ENCODE measurements around the gene MYRIP.
"Not testable (repeated sequence)": the region's sequence is repeated elsewhere in the genome, so short reads cannot be mapped to it uniquely, and the experiment has no call there.

MYRIP gene

DNA sequence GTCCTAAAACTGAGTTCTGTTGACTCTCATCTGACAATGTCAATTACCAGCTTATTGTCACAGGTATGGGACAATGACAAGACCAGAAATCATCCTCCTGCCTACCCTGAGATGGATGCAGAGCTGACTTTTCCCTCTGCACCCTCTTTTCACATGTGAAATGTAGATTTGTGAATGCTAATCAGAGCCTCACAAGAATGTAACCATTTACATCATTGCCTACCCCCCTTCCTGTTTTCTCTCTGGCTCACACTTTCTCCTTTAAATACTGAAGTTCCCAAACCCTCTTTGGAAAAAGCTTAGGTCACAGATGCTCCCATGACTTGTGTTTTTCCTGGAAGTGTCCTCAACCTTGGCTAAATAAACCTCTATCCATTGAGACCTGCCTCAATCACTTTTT is 228.2 kb downstream of the MYRIP start:
- DNase-seq (ENCODE audit: low read depth in 2 of 2): no peak

DNA sequence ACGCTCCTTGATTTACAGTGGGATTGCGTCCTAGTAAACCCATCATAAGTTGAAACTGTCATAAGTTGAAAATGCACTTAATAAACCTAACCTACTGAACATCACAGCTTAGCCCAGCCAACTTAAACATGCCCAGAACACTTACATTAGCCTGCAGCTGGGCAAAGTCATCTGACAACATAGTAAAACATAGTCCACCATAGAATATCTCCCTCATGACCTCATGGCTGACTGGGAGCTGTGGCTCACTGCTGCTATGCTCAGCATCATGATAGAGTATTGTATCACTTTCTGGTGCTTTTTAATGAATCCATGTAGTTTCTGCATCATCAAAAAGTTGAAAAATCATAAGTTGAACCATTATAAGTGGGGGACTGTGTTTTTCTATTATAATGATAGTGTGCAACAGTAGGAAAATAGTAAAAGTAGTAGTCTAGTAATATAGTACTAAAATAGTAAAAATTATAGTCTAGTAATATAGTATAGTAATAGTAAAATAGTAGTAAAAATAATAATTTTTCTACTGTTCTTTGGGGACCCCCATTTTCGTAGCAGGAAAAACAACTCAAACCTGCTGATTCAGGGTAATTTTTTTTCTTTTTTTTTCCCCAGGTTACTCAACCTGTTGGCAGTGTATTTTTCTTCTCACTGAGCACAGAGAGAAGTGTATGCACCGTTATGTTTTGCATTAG is 233.5 kb downstream of the MYRIP start:
- DNase-seq (ENCODE audit: low read depth in 2 of 2): no peak

DNA sequence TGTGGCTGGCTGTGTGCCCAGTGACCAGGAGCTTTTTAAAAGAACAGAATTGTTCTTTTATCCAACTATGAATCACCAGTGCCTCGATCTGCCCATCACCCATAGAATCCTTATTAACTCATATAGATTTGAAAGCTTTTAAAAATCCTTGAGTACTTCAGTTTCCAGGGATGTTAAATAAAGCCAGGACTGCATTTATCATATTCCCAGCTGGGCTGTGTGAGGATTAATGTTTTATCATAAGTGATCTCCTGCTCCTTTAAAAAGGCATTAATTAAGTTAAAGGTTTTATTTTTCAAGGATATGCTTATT is 234.0 kb downstream of the MYRIP start:
- no peak for DNase-seq (ENCODE audit: low read depth in 2 of 2)

DNA sequence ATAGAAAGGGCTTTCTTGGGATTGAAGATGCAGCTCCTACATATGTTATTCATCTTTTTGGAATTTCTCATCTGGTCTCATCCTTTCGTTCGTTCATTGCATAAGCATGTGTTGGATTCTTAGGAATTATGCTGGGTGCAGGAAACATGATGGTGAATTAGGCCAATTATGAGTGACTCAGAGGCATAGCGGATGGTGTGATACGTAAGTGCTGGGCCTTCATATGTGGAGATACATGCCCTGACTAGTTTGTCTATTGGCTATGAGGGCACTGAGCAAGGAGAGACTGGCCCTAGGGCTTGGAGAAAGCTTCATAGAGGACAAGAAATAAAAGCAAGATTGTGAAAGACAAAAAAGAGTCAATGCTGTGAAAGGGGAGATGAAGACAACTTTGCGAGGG is 235.1 kb downstream of the MYRIP start:
- DNase-seq (ENCODE audit: low read depth in 2 of 2): no peak

DNA sequence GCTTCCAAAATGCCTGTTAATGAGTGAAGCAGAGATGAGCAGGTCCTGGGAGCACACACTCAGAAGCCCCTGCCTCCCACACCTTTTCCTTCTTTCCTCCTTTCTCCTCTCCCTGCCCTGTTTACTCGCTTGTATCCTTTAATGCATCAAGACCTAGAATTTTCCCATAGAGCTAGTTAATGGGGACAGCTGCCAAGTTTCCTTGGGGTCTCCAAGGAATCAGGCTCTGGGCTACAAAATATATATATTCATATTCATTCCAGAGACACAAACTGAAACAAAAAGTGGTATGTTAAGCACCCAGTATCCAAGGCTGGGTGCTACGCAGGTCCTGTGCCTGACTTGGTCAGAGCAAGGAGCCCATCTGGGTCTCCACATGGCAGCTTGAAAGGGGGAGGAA is 235.6 kb downstream of the MYRIP start:
- no peak for DNase-seq (ENCODE audit: low read depth in 2 of 2)

DNA sequence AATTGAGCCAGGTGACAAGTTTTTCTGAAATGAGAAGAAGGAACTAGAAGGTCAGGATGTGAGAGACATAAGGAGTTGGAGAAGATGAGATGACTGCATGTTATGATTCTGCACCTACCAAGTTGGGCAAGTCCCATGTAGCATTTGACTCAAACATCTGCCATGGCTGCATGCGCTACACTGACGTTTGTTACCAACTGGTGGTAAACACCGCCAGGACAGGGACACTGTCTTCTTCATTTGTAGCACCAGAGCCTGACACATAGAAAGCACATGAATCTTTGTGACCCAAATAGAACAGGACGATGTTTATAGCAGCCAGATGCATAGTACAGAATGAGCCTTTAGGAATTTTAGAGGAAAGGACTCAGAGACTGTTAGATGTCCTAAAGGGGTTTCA is 236.7 kb downstream of the MYRIP start:
- DNase-seq (ENCODE audit: low read depth in 2 of 2): no peak

DNA sequence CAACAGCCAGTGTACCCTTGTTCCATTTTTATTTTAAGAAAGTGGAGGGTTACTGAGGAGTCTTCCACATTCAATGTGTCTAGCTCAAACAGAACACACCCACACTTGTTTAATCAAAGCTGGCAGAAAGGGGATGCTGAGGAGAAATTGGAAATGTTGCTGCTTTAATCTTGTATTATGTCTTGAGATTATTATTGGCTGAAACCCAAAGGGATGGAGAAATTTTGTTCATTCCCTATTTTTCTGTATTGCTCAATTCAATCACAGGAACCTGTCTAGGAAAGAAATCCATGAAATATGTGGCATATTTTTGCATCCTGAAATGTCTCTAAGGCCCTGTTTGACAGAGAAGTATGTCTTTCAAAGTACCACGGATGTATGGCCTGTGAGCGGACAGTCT is 238.0 kb downstream of the MYRIP start:
- no peak for DNase-seq (ENCODE audit: low read depth in 2 of 2)

DNA sequence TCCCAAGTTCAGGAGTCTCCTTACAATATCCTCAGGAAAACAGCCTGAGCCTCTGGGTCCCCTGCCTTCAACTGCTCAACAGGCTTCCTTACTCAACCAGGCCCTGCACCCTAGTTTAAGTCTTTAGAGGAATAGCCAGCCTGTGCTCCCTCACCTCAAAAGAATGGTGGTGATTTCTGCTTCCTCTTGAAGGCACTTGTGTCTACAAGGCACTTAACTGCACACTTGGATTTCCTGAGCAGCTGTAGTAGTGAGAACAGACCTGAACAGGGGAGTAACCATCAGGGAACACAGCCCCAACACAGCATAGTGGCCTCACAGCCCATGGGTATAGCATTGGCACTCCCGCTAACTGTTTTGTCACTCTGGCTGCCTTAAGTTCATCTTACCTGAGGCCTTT is 244.3 kb downstream of the MYRIP start:
- no peak for DNase-seq (ENCODE audit: low read depth in 2 of 2)

DNA sequence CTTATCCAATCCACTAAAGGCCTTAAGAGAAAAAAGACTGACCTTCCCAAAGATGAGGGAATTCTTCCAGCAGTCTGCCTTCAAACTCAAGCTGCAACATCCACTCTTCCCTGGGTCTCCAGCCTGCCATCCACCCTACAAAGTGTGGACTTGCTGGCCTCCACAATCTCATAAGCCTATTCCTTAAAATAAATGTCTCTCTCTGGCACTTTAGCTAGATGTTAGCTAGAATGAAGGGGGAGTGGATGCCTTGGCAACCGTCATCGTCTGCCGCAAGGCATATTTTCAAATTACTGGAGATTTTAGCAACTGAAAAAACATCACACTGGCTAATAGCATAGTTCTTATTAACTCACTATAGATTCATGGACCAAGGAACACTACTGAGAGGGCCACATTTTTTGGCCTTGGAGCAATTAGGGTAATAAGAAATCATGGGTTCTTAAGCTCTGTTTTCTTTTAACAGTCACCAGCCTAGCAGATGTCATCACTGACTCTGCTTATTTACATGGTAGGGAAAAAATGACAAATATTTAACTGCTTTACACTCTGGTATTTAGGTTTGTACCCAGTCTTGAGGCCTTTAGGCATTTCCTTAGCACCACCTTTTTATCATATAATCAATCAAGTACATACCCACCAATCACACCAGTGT is 245.3 kb downstream of the MYRIP start:
- DNase-seq (ENCODE audit: low read depth in 2 of 2): no peak

DNA sequence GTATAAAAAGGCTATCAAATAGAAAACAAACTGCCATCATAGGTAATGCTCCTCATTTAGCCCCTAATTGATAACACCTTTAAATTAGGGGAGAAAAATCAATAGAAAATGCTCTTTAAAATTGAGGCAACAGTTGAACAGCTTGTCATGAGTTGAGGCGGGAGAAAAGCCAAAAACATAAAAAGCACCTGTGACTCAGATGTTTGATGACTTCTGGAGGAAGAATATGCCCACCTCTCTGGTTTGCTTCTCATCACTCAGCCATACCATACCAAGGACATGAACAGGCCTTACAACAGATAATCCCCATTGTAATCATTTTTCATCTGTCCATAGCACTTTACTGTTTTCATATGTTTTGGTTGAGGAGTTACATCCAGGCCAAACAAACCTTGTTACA is 246.0 kb downstream of the MYRIP start:
- no peak for DNase-seq (ENCODE audit: low read depth in 2 of 2)

DNA sequence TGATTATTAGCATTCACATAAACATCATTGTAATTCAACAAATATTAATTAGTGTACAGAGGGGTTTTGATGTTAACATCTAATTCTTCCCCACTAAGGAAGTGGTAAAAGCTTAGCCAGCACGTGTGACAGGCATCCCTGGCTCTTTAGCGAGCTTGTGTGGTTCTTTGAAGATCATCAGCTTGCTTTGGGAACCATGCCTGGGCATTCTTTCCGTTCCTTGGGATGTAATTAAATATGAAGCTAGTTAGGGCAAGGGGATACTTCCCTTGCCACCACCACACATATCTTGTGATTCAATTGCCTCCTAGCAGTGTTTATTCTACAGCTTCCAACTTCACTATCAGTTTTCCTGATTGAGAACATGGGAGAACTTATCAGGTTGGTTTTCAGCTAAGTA is 246.5 kb downstream of the MYRIP start:
- no peak for DNase-seq (ENCODE audit: low read depth in 2 of 2)

DNA sequence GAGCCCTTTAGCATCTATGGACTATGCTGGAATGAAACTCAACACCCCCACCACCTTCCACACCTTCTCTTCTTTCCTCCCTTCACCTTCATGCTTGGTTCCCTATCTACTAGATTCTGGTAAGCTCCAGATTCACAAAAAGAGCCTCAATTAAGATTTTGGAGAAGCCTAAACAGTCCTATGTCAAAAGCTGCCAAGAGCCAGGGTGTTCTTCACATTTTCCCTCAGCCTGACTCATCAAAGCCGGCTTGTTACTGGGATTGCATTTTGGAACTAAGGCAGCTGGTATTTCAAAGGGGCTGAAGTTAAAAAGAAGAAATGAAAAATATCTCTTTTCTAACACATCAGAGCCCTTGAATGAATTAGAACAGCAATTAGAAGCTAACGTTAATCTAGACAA is 247.7 kb downstream of the MYRIP start:
- no peak for DNase-seq (ENCODE audit: low read depth in 2 of 2)

DNA sequence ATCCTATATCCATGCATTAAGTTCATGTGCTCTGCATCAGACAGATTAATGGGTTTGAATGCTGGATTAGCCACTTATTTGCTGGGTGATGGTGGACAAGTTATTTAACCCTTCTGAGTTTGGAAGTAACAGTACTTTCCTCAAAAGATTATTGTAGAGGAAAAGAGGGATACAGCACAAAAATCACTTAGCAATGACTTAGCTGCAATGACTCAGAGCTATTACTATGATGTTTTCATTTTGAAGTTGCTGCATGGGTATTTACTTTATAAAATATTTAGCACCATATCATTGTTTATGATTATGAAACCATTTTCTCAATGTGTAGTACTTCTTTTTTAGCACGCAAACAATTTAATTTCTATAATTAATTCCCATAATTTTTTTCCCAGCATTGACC is 248.4 kb downstream of the MYRIP start:
- no peak for DNase-seq (ENCODE audit: low read depth in 2 of 2)

DNA sequence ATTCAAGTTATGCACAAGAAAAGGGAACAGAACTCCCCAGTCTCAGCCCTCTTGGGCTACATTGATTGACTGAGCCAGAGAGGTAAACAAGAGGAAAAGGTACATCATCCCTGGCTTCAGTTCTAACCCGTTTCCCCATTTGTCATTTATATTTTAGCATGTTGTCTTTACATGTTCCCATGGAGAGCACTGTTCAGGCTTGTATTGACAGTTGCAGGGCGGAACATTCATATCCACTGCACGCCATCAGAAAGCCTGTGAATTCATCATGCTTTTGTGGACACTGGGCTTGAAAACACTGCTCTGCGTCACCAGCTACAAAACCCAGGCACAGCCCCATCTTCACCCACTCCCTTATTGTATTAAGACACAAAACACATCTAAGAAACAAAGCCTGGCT is 259.2 kb downstream of the MYRIP start:
- no peak for DNase-seq (ENCODE audit: low read depth in 2 of 2)

DNA sequence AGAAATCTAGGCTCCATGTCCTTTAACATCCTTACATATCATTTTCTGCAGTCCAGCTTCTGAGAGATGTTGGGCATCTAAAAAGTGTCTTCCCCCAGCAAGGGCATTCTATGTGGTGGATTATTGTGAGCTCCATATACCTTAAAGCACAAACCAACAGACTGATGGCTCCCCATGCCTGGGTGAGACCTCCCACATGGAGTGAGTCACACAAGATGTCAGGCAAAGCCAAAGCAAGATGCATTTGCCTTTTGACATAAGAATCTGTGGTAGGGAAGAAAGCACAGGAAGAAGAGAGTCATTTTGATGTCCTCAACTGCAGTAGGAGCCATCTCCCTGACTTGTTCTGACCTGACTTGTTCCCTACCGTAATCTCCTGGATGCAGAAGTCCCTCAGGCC is 261.4 kb downstream of the MYRIP start:
- DNase-seq (ENCODE audit: low read depth in 2 of 2): no peak

DNA sequence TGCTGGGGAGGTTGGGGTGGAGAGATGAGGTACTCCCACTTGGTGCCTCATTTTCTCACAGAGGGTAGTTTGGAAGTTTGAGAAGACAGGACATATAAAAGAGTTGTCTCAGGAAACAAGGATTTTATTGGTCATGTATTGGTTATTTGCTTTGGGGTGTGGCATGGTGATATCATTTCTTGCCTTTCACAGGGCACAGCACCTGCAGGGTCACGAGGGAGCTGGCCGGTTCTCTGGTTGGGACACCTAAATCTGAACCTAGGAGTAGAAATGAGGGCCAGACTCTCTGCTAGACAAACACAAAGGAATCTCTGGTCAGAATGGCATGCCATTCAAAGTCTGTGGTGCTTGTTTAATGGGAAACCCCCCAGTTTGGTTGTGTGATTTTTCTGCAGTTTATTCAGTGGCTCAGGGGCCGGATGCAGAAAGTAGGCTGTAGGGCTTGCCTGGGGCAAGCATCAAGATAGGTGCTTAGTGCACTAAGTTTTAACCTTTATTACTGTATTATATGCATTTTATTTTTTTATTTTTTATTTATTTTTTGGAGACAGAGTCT is 262.4 kb downstream of the MYRIP start:
- no peak for DNase-seq (ENCODE audit: low read depth in 2 of 2)

DNA sequence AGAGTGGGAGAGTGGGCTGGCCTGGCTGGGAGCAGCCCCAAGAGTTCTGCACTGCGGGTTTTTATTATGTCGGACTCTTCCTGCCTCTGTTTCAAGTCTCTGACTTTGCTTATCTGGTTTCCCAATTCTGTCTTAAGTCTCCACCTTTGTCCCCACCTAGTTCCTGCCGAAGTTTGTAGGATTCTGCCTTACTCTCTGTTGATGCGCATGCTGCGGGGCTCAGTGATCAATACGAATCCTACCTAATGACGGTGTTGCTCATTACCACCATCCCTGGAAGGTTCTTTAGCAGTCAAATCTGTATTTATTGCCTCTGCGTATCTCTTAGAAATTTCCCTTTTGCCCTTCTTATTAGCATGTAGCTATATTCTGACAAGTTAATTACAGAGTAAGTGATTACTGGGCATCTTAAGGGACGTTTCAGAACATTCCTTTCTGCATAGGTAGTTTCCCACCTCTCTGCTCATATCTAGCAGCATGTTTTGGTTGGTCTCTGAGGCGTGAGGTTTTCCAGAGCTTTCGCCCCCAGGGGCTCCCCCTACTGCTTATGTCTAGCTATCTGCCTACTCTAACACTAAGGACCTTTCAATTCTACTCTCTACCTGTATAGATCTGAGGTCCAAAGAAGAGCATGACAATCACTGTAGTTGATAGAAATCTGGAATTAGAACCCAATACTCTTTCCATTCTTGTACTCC is 264.1 kb downstream of the MYRIP start:
- DNase-seq (ENCODE audit: low read depth in 2 of 2): no peak

DNA sequence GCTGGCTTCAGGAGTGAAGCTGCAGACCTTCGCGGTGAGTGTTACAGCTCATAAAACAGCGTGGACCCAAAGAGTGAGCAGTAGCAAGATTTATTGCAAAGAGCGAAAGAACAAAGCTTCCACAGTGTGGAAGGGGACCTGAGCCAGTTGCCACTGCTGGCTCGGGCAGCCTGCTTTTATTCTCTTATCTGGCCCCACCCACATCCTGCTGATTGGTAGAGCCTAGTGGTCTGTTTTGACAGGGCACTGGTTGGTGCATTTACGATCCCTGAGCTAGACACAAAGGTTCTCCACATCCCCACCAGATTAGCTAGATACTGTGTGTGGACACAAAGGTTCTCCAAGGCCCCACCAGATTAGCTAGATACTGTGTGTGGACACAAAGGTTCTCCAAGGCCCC is 267.7 kb downstream of the MYRIP start:
- DNase-seq (ENCODE audit: low read depth in 2 of 2): not testable (repeated sequence)

DNA sequence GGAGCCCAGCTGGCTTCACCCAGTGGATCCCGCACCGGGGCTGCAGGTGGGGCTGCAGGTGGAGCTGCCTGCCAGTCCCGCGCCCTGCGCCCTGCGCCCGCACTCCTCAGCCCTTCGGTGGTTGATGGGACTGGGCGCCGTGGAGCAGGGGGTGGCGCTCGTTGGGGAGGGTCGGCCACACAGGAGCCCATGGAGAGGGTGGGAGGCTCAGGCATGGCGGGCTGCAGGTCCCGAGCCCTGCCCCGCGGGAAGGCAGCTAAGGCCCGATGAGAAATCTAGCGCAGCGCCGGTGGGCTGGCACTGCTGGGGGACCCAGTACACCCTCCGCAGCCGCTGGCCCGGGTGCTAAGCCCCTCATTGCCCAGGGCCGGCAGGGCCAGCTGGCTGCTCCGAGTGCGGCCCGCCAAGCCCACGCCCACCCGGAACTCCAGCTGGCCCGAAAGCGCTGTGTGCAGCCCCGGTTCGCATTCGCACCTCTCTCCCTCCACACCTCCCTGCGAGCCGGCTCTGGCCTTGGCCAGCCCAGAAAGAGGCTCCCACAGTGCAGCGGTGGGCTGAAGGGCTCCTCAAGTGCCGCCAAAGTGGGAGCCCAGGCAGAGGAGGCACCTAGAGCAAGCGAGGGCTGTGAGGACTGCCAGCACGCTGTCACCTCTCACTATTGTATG is 268.6 kb downstream of the MYRIP start:
- not testable (repeated sequence) for DNase-seq (ENCODE audit: low read depth in 2 of 2)

DNA sequence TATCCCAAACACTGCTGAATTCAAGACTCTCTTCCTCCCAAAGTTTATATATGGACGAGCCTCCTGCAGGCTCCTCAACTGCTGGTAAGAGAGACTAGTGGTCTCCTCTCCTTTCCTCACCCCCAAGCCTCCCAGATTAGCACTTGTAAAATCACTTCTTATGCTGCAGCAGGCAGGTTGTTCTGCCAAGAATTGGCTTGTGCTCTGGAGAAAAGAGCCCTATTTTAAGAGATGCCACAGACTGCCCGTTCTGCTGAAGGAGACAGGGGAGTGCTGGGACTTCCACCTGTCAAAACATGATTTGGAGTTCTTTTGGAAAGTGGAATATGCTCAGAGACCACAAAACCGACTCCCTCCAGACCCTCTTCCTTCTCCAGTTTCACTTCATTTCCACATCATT is 269.2 kb downstream of the MYRIP start:
- DNase-seq (ENCODE audit: low read depth in 2 of 2): no peak

DNA sequence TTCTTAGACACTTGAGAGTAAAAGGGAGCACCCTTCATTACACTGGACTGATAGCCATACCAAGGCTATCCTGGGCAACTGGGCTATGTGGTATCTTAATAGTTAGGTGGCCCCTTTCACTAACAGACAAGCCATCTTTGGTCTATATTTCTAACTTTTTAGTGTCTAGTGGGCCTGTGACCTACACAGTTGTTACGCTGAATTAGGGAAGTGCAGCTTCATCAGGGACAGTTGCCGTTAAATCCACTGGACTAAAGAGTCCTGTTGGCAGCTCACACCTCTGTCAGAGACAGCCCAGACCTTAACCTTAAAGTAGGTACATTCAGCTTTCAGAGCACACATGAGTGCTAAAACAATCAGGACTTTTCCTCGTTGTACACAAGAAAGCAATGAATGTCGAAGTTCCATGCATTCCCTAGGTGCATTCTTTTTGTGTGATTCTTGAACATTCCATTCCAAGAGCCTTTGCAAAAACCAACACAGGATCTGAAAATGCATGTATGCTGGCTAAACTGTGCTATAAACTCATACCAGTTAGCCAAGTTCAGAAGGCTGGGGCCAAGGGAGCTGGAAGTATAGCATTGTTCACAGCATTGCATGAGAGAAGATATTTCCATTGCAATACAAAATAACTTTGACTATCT is 269.9 kb downstream of the MYRIP start:
- DNase-seq (ENCODE audit: low read depth in 2 of 2): no peak

DNA sequence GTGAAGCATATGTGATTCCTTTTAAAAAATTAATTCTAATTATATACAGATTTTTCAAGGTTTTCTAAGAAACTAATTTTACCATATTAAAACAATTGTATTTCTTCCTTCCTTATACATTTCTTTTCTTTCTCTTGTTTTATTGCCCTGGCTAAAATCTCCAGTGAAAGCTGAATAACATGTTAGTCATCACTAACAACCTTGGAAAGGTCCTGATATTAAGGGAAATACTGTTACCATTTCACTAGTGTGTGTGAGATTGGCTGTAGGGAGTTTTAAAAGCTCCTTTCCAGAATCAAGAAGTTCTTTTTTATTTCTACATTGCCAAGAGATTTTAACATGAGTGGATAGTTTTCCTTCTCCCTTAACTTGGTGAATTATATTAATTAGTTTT is 270.4 kb downstream of the MYRIP start:
- DNase-seq (ENCODE audit: low read depth in 2 of 2): no peak

Measured in stimulated activated CD4-positive, alpha-beta T cell treated with anti-CD3 and anti-CD28 coated beads, Interleukin-12 subunit alpha, Interleukin-12 subunit beta, amount 100 ng/mL, for 24 hours (primary cell).